A673 (cell line): ENCODE data around the gene ARG1. TPM values are rescaled to one million over a fixed set of nuclear protein-coding genes. Genes with fewer than 3 reads are reported as not detected.

Source experiments
- BruUV-seq: library from RNA; stranded (reverse); fragments of 400-500 nt; replicated peaks from 2 replicates; lab custom pipeline; 2021; lab: Mats Ljungman, UMichigan
- CTCF ChIA-PET: fragments of 300-600 bp; sonication (Branson Sonifier 250); formaldehyde crosslinking; loops from one replicate; lab custom pipeline; 2022; ENCODE audit warnings: antibody characterized with exemption; lab: Charles Lee
- POLR2A ChIA-PET: fragments of 300-600 bp; sonication (Branson Sonifier 250); formaldehyde crosslinking; loops from one replicate; lab custom pipeline; 2022; ENCODE audit warnings: antibody characterized with exemption; ENCODE audit not compliant: low non-redundant PET; lab: Charles Lee
- DNase-seq: peaks from one replicate; pipeline ENCODE4 v3.0.0-alpha.2; 2015; ENCODE audit warnings: low spot score
- H3K27ac ChIP-seq: fragments of 200-600 bp; sonication (generic); 2 replicates; pipeline ENCODE4 v1.5.1; 2016; ENCODE audit warnings: mixed run types, low read depth, mild to moderate bottlenecking, mixed read lengths, antibody characterized with exemption, low read length; ENCODE audit not compliant: poor library complexity, severe bottlenecking
- H3K27me3 ChIP-seq: fragments of 200-600 bp; sonication (generic); replicated peaks from 2 replicates; pipeline ENCODE4 v1.6.1; 2017; ENCODE audit warnings: mixed run types, low read depth, mild to moderate bottlenecking, mixed read lengths, antibody characterized with exemption, low read length; ENCODE audit not compliant: insufficient read depth, poor library complexity
- H3K36me3 ChIP-seq: fragments of 200-600 bp; sonication (generic); 2 replicates; pipeline ENCODE4 v1.6.1; 2016; ENCODE audit warnings: mixed run types, mild to moderate bottlenecking, mixed read lengths, antibody characterized with exemption, low read length; ENCODE audit not compliant: insufficient read depth, poor library complexity, severe bottlenecking
- H3K4me1 ChIP-seq: fragments of 200-600 bp; sonication (generic); 2 replicates; pipeline ENCODE4 v1.6.1; 2017; ENCODE audit warnings: mixed run types, mild to moderate bottlenecking, mixed read lengths, antibody characterized with exemption, low read length; ENCODE audit not compliant: insufficient read depth, poor library complexity, severe bottlenecking
- H3K4me3 ChIP-seq: fragments of 200-600 bp; sonication (generic); 2 replicates; pipeline ENCODE4 v1.5.1; 2016; ENCODE audit warnings: low read depth, mixed run types, mild to moderate bottlenecking, mixed read lengths, low read length; ENCODE audit not compliant: poor library complexity, severe bottlenecking
- H3K9me3 ChIP-seq: fragments of 200-600 bp; sonication (generic); 2 replicates; pipeline ENCODE4 v1.6.1; 2016; ENCODE audit warnings: mixed run types, low read depth, mild to moderate bottlenecking, mixed read lengths, antibody characterized with exemption, low read length; ENCODE audit not compliant: poor library complexity, severe bottlenecking
- CTCF ChIP-seq: fragments of 300-800, 200-600 bp; sonication (generic); conservative IDR thresholded peaks from 2 replicates; pipeline ENCODE4 v1.5.1; 2017; ENCODE audit warnings: low read depth, mild to moderate bottlenecking, antibody characterized with exemption, low read length, moderate library complexity, mixed read lengths
- EZH2 ChIP-seq: fragments of 200-600 bp; sonication (generic); IDR thresholded peaks from 2 replicates; pipeline ENCODE4 v1.6.1; 2017; ENCODE audit warnings: borderline replicate concordance, low read depth, mild to moderate bottlenecking, mixed read lengths, antibody characterized with exemption, low read length; ENCODE audit not compliant: poor library complexity, severe bottlenecking
- intact Hi-C: fragments of 100-400 bp; cut with micrococcal nuclease; formaldehyde crosslinking; loops from one replicate; pipeline ENCODE4 v1.10.0; 2022; ENCODE audit not compliant: unreplicated experiment
- total RNA-seq: library from RNA; stranded (reverse); gene quantifications from 2 replicates; pipeline ENCODE4 v1.2.3, GENCODE V29; 2021

Gene ARG1
- total RNA-seq, 1 experiment from 2014 or later, result not detected

GRCh38 chr6:131602781-131603312 is 29.8 kb downstream of the ARG1 start:
- DNase-seq, result peak; percentile 9
- no TSS peak for BruUV-seq
- POLR2A ChIA-PET, result no interaction called here
- Histone ChIP-seq H3K4me3 (no peak overlapping the region), H3K9me3 (no peaks in the 10 kb centered on the region), H3K4me1 (no peaks in the 10 kb centered on the region), H3K36me3 (peaks cover 81% of the 10 kb centered on the region), H3K27ac (no peak overlapping the region), H3K27me3 (no peaks in the 10 kb centered on the region)
- TF ChIP-seq EZH2, result no peak
- TF ChIP-seq CTCF, result no peak
- intact Hi-C loops, result no loop called here
- CTCF ChIA-PET, result interaction anchor here (0.5 to 0.7 kb wide), 2 partner anchors 18 to 544 kb away, joined by 3 to 8 read pairs; no protein-coding TSS in a partner anchor

- peaks cover 77% of the 10 kb centered on the region for H3K36me3 ChIP-seq
- H3K4me1 ChIP-seq, result no peaks in the 10 kb centered on the region
- ChIA-PET CTCF (no interaction called here), POLR2A (no interaction called here)
- DNase-seq, result no peak
- TF ChIP-seq EZH2, result no peak
- TF ChIP-seq CTCF, result no peak
- no peak overlapping the region for H3K4me3 ChIP-seq
- H3K27ac ChIP-seq, result no peak overlapping the region
- BruUV-seq, result no TSS peak
- H3K9me3 ChIP-seq, result no peaks in the 10 kb centered on the region
- no peaks in the 10 kb centered on the region for H3K27me3 ChIP-seq
- intact Hi-C loops, result no loop called here
Observed at GRCh38 chr6:131613296-131613925, 40.4 kb downstream of the ARG1 start.

GRCh38 chr6:131615275-131615674 is 42.2 kb downstream of the ARG1 start:
- no peak for TF ChIP-seq EZH2
- no peak for TF ChIP-seq CTCF
- no peak overlapping the region for H3K4me3 ChIP-seq
- CTCF ChIA-PET, result no interaction called here
- POLR2A ChIA-PET, result no interaction called here
- peaks cover 79% of the 10 kb centered on the region for H3K36me3 ChIP-seq
- no peak overlapping the region for H3K27ac ChIP-seq
- H3K9me3 ChIP-seq, result no peaks in the 10 kb centered on the region
- no peak for DNase-seq
- intact Hi-C loops, result no loop called here
- no TSS peak for BruUV-seq
- no peaks in the 10 kb centered on the region for H3K4me1 ChIP-seq
- H3K27me3 ChIP-seq, result no peaks in the 10 kb centered on the region
